Erythroblast (primary cell): Measurements from ENCODE around the gene RPS29.

ENCODE experiments used
- DNase-seq, 2 experiments: peaks; one replicate each; lab custom pipeline; 2025; lab: John Stamatoyannopoulos, UW
- GATA1 ChIP-seq: IDR thresholded peaks from 2 replicates; pipeline ENCODE4 v1.6.1; 2011; ENCODE audit warnings: low read depth, mild to moderate bottlenecking, control low read depth, low read length, moderate library complexity
- POLR2A ChIP-seq: IDR thresholded peaks from 2 replicates; pipeline ENCODE4 v1.6.1; 2011; ENCODE audit warnings: mild to moderate bottlenecking, low read length

The RPS29 gene

GRCh38 chr14:49617852-49618519 is 31.8 kb upstream of the RPS29 start:
- TF ChIP-seq POLR2A (no peak), GATA1 (no peak)

DNA sequence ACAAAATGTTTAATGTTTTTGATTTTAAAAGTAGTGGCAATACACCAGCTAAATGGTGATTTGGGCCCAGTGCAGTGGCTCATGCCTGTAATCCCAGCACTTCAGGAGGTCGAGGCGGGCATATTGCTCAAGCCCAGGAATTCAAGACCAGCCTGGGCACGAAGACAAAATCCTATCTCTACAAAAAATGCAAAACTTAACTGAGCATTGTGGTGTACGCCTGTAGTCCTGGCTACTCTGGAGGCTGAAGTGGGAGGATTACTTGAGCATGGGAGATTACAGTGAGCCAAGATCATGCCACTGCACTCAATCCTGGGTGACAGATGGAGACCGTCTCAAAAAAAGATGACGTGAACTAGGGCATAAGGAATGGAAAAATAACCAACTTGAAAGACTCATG is 29.6 kb upstream of the RPS29 start:
- TF ChIP-seq POLR2A (no peak), GATA1 (no peak)
- DNase-seq, result peak in 1 of 2 experiments; percentile 68

More at GRCh38 chr14:49617852-49618519, 31.8 kb upstream of the RPS29 start:
- no peak for DNase-seq

- TF ChIP-seq GATA1, result no peak
- TF ChIP-seq POLR2A, result no peak
- peak; percentile 58 to 83 for DNase-seq
Measured at GRCh38 chr14:49614196-49614595, 28.0 kb upstream of the RPS29 start.

DNA sequence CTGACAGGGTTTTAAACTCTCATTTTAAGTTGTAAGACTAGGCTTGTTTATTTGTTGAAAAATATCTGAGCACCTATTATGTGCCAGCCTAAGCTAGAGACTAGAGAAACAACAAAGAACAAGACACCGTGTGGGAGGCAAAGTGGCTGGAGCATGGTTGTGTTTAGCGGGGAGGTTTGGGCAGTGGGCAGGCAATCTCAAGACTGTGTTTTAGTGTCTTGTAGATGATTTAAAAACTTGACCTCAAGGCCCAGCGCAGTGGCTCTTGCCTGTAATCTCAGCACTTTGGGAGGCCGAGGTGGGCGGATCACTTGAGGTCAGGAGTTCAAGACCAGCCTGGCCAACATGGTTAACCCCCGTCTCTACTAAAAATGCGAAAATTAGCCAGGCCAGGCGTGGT is 26.5 kb upstream of the RPS29 start:
- no peak for TF ChIP-seq GATA1
- TF ChIP-seq POLR2A, result no peak
- DNase-seq, result no peak

DNA sequence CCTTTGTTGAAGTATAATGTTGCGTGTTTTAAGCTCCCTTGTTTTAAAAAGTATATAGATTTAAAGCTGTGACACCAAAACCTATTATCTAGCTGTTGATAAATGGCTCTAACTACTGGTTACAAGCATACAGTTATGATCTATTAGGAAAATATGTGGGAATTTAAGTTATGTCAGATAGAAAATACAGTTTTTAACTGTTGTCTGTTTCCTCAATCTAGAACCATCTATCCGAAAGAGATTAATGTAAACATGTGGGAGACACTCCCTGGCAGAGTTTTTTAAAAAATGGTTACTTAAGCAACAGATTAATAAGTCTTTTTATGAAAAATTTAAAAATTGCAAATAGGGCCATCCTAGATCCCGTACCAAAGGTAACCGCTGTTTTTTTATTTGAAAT is 26.1 kb upstream of the RPS29 start:
- TF ChIP-seq GATA1, result no peak
- TF ChIP-seq POLR2A, result no peak
- DNase-seq, result no peak

DNA sequence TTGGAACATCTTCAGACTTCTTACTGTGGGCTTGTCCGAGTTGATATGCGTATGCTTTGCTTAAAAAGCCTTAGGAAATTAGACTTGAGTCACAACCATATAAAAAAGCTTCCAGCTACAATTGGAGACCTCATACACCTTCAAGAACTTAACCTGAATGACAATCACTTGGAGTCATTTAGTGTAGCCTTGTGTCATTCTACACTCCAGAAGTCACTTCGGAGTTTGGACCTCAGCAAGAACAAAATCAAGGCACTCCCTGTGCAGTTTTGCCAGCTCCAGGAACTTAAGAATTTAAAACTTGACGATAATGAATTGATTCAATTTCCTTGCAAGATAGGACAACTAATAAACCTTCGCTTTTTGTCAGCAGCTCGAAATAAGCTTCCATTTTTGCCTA is 21.4 kb upstream of the RPS29 start:
- TF ChIP-seq GATA1 (no peak), POLR2A (no peak)
- DNase-seq, result no peak

DNA sequence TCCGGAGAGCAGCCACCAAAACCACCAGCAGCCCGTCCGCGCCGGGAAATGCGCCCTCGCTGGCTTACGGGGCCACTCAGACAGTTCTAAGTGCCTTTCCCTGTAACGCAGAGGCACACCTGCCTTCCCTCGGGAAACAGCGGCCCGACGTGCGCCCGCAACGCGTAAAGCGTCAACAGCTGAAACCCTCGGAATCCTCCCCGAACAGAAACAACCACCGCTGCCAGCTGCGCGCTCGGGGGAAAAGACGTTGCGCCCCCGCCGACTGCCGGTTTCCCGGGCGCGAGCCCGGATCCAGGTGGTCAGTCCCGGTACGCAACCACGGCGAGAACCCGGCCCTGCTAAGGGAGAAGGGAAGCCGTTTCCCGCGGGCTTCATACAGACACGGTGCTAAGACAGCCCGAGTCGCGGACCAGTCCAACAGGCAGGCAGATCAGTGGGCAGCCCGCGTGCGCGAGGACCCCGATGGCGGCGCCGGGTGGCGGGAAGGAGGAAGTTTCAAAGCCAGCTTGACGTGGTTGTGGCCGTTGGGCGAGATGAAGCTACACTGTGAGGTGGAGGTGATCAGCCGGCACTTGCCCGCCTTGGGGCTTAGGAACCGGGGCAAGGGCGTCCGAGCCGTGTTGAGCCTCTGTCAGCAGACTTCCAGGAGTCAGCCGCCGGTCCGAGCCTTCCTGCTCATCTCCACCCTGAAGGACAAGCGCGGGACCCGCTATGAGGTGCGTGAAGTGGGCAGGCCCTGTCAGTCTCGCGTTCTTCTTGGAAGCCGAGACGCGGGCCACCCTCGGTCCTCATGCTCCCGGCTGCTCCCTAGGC is 12.5 kb upstream of the RPS29 start, which contains the start of gene LRR1:
LRR1 (plus strand) TSS at position 456 of the 816 bp plus-strand sequence; CDS start at position 537, 81 bp downstream.
- peak; percentile 89 to 94 for DNase-seq

GRCh38 chr14:49598189-49598484 is 12.0 kb upstream of the RPS29 start:
- TF ChIP-seq GATA1, result no peak
- no peak for TF ChIP-seq POLR2A
- DNase-seq, result peak in 1 of 2 experiments; percentile 70

More for the DNA sequence above, 12.5 kb upstream of the RPS29 start, which contains the start of gene LRR1:
- TF ChIP-seq POLR2A (peak; percentile 97), GATA1 (no peak)

GRCh38 chr14:49594347-49595091 is 8.3 kb upstream of the RPS29 start:
- peak; percentile 89 to 96 for DNase-seq
- peak; percentile 82 for TF ChIP-seq POLR2A
- no peak for TF ChIP-seq GATA1

DNA sequence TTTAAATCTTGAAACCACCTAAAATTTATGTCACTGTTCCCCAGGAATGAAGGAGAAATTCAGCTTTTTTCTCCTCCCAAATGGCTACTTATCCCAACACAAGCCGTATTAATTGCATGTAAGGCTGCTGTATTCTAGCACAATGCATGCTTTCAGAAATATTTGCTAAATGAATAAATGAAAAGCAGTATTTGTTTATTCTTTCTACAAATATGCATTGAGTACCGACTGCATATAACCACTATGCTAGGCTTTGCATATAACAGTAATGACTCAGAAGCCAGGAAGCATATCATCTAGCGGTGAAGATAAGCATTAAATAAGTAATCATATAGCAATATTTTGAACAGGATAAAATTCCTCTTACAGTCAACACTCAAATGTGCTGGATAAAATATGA is 6.8 kb upstream of the RPS29 start:
- TF ChIP-seq GATA1 (no peak), POLR2A (no peak)
- no peak for DNase-seq

DNA sequence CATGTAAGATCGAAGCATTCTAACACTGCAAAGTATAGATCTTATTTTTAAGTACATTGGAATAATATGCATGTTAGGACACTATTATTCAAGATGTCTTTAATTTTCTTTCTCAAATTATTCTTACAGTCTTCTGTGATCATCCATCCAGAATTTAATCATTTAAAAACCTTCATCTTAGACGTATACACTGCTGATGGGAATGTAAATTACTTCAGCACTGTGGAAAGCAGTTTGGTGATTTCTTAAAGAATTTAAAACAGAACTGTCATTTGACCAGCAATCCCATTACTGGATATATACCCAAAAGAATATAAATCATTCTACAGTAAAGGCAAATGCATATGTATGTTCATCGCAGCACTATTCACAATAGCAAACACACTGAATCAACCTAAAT is 3.2 kb upstream of the RPS29 start:
- DNase-seq, result no peak
- TF ChIP-seq POLR2A, result no peak
- TF ChIP-seq GATA1, result no peak

DNA sequence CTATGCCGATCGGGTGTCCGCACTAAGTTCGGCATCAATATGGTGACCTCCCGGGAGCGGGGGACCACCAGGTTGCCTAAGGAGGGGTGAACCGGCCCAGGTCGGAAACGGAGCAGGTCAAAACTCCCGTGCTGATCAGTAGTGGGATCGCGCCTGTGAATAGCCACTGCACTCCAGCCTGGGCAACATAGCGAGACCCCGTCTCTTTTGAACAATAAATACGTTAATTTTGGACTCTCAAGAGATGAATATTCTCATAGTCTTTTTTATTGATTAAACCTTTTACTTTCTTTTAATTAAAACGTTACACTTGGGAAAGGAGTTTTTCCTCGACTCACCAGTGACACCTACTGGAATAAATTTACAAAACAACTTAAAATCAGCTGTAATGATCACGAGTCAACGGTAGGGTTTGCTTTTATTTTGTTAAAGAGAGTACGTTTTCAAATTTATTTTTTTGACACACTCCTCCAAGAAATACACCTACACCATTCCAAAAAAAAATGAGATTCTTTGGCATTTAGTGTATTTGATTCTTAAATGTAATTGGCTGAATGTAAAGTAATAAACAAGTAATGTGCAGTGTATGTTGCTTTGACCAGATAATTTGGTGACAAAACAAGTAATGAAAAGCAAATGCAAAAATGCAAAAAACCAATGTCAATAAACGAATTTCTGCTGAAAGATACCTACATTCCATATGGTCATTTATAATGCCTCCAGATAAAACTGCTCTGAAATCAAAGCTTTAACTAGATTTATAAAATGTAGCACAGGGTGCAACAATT is 687 bp upstream of the RPS29 start:
- TF ChIP-seq POLR2A, result no peak
- no peak for TF ChIP-seq GATA1
- DNase-seq, result peak; percentile 81 to 90

DNA sequence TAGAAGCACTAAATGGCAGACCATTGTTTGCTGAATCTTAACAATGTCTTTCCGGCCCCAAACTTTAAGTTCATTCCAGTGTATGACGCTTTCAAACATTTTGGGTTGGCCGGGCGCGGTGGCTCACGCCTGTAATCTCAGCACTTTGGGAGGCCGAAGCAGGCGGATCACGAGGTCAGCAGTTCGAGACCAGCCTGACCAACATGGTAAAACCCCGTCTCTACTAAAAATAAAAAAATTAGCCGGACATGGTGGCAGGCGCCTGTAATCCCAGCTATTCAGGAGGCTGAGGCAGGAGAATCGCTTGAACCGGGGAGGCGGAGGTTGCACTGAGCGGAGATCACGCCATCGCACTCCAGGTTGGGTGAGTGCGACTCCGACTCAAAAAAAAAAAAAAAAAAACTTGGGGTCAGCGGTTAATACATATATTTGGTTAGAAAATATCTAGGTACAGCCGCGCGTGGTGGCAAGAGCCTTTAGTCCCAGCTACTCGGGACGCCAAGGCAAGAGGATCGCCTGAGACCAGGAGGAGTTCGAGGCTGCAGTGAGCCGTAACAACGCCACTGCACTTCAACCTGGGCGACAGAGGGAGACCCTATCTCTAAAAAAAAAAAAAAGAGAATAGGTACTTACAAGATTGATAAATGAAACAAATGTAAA is 1.1 kb downstream of the RPS29 start:
- DNase-seq, result peak; percentile 40 to 68
